ENCODE results near the gene ZNF684. TPM values are rescaled to one million over a fixed set of nuclear protein-coding genes. Genes with fewer than 3 reads are reported as not detected.
"Not testable (repeated sequence)": the region's sequence is repeated elsewhere in the genome, so short reads cannot be mapped to it uniquely, and the experiment has no call there.

Gene ZNF684
- 6.1 TPM for polyA plus RNA-seq (2012; ENCODE audit: insufficient read depth, insufficient read length)

GRCh38 chr1:40531381-40532061, at the start of gene ZNF684:
TSS of gene ZNF684 (plus strand) at chr1:40531637. CDS start at chr1:40533167, 1,530 bp downstream.
- H3K4me3 ChIP-seq (ENCODE audit: low read length): peak within 1 kb of the TSS; percentile 94
- peak; percentile 95 for DNase-seq (ENCODE audit: low read depth, low spot score)

- DNase-seq (ENCODE audit: low read depth, low spot score): no peak
- no peak overlapping the region for H3K4me3 ChIP-seq (ENCODE audit: low read length)
Observed at GRCh38 chr1:40495315-40495903, 36.0 kb upstream of the ZNF684 start.

GRCh38 chr1:40502651-40503050, 28.8 kb upstream of the ZNF684 start:
- not testable (repeated sequence) for DNase-seq (ENCODE audit: low read depth, low spot score); H3K4me3 ChIP-seq (ENCODE audit: low read length)

- peak overlapping the region; percentile 83 for H3K4me3 ChIP-seq (ENCODE audit: low read length)
- no peak for DNase-seq (ENCODE audit: low read depth, low spot score)
Observed at GRCh38 chr1:40507973-40508372, 23.5 kb upstream of the ZNF684 start.

- DNase-seq (ENCODE audit: low read depth, low spot score): peak; percentile 71
- peak within 1 kb of the TSS; percentile 83 for H3K4me3 ChIP-seq (ENCODE audit: low read length)
Observed at GRCh38 chr1:40508375-40509341, 22.8 kb upstream of the ZNF684 start, which contains the start of gene EXO5. TSS of gene EXO5 (plus strand) at chr1:40508767. CDS start at chr1:40514545, 5,778 bp downstream.

GRCh38 chr1:40519517-40519916, 11.9 kb upstream of the ZNF684 start:
- no peak overlapping the region for H3K4me3 ChIP-seq (ENCODE audit: low read length)
- DNase-seq (ENCODE audit: low read depth, low spot score): no peak

- no peak for DNase-seq (ENCODE audit: low read depth, low spot score)
- peak overlapping the region; percentile 94 for H3K4me3 ChIP-seq (ENCODE audit: low read length)
Observed at GRCh38 chr1:40530735-40531380, 579 bp upstream of the ZNF684 start.

GRCh38 chr1:40532062-40532389, 589 bp downstream of the ZNF684 start:
- H3K4me3 ChIP-seq (ENCODE audit: low read length): peak overlapping the region; percentile 94
- DNase-seq (ENCODE audit: low read depth, low spot score): no peak

- peak; percentile 78 for DNase-seq (ENCODE audit: low read depth, low spot score)
- no peak overlapping the region for H3K4me3 ChIP-seq (ENCODE audit: low read length)
Observed at GRCh38 chr1:40532844-40533424, 1.5 kb downstream of the ZNF684 start.

- no peak for DNase-seq (ENCODE audit: low read depth, low spot score)
- H3K4me3 ChIP-seq (ENCODE audit: low read length): no peak overlapping the region
Observed at GRCh38 chr1:40534589-40534988, 3.2 kb downstream of the ZNF684 start.

GRCh38 chr1:40535732-40536131, 4.3 kb downstream of the ZNF684 start:
- no peak for DNase-seq (ENCODE audit: low read depth, low spot score)
- no peak overlapping the region for H3K4me3 ChIP-seq (ENCODE audit: low read length)

GRCh38 chr1:40539338-40539737, 7.9 kb downstream of the ZNF684 start:
- DNase-seq (ENCODE audit: low read depth, low spot score): no peak
- H3K4me3 ChIP-seq (ENCODE audit: low read length): no peak overlapping the region

GRCh38 chr1:40546957-40547356, 15.5 kb downstream of the ZNF684 start:
- H3K4me3 ChIP-seq (ENCODE audit: low read length): no peak overlapping the region
- DNase-seq (ENCODE audit: low read depth, low spot score): no peak

GRCh38 chr1:40553017-40553416, 21.6 kb downstream of the ZNF684 start:
- H3K4me3 ChIP-seq (ENCODE audit: low read length): no peak overlapping the region

GRCh38 chr1:40554807-40555206, 23.4 kb downstream of the ZNF684 start:
- H3K4me3 ChIP-seq (ENCODE audit: low read length); DNase-seq (ENCODE audit: low read depth, low spot score): not testable (repeated sequence)

More at GRCh38 chr1:40553017-40553416, 21.6 kb downstream of the ZNF684 start:
- DNase-seq (ENCODE audit: low read depth, low spot score): no peak

GRCh38 chr1:40556121-40556520, 24.7 kb downstream of the ZNF684 start:
- no peak overlapping the region for H3K4me3 ChIP-seq (ENCODE audit: low read length)
- DNase-seq (ENCODE audit: low read depth, low spot score): no peak

GRCh38 chr1:40558241-40558640, 26.8 kb downstream of the ZNF684 start:
- not testable (repeated sequence) for DNase-seq (ENCODE audit: low read depth, low spot score); H3K4me3 ChIP-seq (ENCODE audit: low read length)

GRCh38 chr1:40562185-40562584, 30.7 kb downstream of the ZNF684 start:
- DNase-seq (ENCODE audit: low read depth, low spot score): no peak
- no peak overlapping the region for H3K4me3 ChIP-seq (ENCODE audit: low read length)

- H3K4me3 ChIP-seq (ENCODE audit: low read length): no peak overlapping the region
- DNase-seq (ENCODE audit: low read depth, low spot score): no peak
Observed at GRCh38 chr1:40563266-40563665, 31.8 kb downstream of the ZNF684 start.

All from Jurkat, Clone E6-1 (cell line).